MCF 10A (cell line): ENCODE data around the gene PCAT6. TPM values are rescaled to one million over a fixed set of nuclear protein-coding genes. Genes with fewer than 3 reads are reported as not detected.

Experiments
- BruUV-seq: library from RNA; stranded (reverse); fragments of 400-500 nt; replicated peaks from 2 replicates; lab custom pipeline; 2021; lab: Mats Ljungman, UMichigan
- CTCF ChIA-PET: fragments of 300-600 bp; sonication (Branson Sonifier 250); formaldehyde crosslinking; extraction: SDS; loops from one replicate; lab custom pipeline; 2021; ENCODE audit warnings: antibody characterized with exemption, inconsistent platforms; lab: Yijun Ruan, JAX
- POLR2A ChIA-PET: fragments of 300-600, 350-650 bp; sonication (Branson Sonifier 250); formaldehyde crosslinking; extraction: SDS; loops from one replicate; lab custom pipeline; 2020; ENCODE audit warnings: antibody characterized with exemption, inconsistent platforms; lab: Yijun Ruan, JAX
- DNase-seq: peaks from one replicate; pipeline ENCODE4 v3.0.0-alpha.2; 2018; ENCODE audit not compliant: unreplicated experiment
- H3K27ac Mint-ChIP-seq: one replicate; pipeline ENCODE4 v1.8.0; 2022; ENCODE audit warnings: mild to moderate bottlenecking, low read depth, mixed read lengths; ENCODE audit not compliant: unreplicated experiment
- H3K27me3 Mint-ChIP-seq: one replicate; pipeline ENCODE4 v1.8.0; 2022; ENCODE audit warnings: mixed read lengths; ENCODE audit not compliant: insufficient read depth, unreplicated experiment
- H3K36me3 Mint-ChIP-seq: one replicate; pipeline ENCODE4 v1.8.0; 2022; ENCODE audit warnings: mild to moderate bottlenecking, moderate library complexity, mixed read lengths; ENCODE audit not compliant: insufficient read depth, unreplicated experiment
- H3K4me1 Mint-ChIP-seq: one replicate; pipeline ENCODE4 v1.8.0; 2022; ENCODE audit warnings: mixed read lengths; ENCODE audit not compliant: insufficient read depth, unreplicated experiment
- H3K4me3 Mint-ChIP-seq: one replicate; pipeline ENCODE4 v1.8.0; 2022; ENCODE audit warnings: mild to moderate bottlenecking, moderate library complexity, mixed read lengths; ENCODE audit not compliant: unreplicated experiment
- H3K9me3 Mint-ChIP-seq: one replicate; pipeline ENCODE4 v1.8.0; 2022; ENCODE audit warnings: mixed read lengths; ENCODE audit not compliant: unreplicated experiment
- intact Hi-C: fragments of 100-400 bp; cut with micrococcal nuclease; formaldehyde crosslinking; loops from 2 replicates; pipeline ENCODE4 v1.14.1; 2022
- total RNA-seq: library from RNA; stranded (reverse); gene quantifications from 2 replicates; pipeline ENCODE4 v1.2.3, GENCODE V29; 2022
- TF ChIP-seq, protein P1 (sequence below): fragments of 200-600 bp; IDR thresholded peaks from one replicate; pipeline ENCODE4 v1.8.0; 2022; ENCODE audit warnings: antibody characterized with exemption, mild to moderate bottlenecking; ENCODE audit not compliant: unreplicated experiment

PCAT6 gene
- total RNA-seq, 1 experiment from 2014 or later: 3.2 TPM

DNA sequence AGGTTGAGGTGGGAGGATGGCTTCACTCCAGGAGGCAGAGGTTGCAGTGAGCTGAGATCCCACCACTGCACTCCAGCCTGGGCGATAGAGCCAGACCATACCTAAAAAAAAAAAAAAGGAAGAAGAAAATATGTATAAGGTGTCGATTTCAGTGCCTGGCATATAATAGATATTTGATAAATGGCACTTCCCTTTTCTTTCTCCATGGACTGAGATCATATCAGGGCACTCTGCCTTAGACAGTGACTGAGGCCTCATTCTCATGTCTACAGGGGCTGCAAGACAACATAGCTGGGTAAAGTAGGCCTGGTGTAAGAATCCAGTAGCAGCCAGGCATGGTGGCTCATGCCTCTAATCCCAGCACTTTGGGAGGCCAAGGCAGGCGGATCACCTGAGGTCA lies 21.2 kb downstream of the PCAT6 start:
- Mint-ChIP-seq H3K27me3 (no peaks in the 10 kb centered on the region), H3K27ac (no peak overlapping the region), H3K9me3 (no peaks in the 10 kb centered on the region), H3K4me1 (peaks cover 16% of the 10 kb centered on the region), H3K36me3 (no peaks in the 10 kb centered on the region), H3K4me3 (no peak overlapping the region)
- no TSS peak for BruUV-seq
- POLR2A ChIA-PET: interaction anchor here (0.7 to 0.8 kb wide), 2 partner anchors 12 to 26 kb away, joined by 4 to 6 read pairs; no protein-coding TSS in a partner anchor
- TF ChIP-seq, protein P1, sequence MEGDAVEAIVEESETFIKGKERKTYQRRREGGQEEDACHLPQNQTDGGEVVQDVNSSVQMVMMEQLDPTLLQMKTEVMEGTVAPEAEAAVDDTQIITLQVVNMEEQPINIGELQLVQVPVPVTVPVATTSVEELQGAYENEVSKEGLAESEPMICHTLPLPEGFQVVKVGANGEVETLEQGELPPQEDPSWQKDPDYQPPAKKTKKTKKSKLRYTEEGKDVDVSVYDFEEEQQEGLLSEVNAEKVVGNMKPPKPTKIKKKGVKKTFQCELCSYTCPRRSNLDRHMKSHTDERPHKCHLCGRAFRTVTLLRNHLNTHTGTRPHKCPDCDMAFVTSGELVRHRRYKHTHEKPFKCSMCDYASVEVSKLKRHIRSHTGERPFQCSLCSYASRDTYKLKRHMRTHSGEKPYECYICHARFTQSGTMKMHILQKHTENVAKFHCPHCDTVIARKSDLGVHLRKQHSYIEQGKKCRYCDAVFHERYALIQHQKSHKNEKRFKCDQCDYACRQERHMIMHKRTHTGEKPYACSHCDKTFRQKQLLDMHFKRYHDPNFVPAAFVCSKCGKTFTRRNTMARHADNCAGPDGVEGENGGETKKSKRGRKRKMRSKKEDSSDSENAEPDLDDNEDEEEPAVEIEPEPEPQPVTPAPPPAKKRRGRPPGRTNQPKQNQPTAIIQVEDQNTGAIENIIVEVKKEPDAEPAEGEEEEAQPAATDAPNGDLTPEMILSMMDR: no peak
- DNase-seq: no peak
- CTCF ChIA-PET: interaction anchor here (0.7 to 1.5 kb wide), 4 partner anchors 9 to 66 kb away, joined by 3 to 4 read pairs (median 3); no protein-coding TSS in a partner anchor
- intact Hi-C loops: no loop called here

DNA sequence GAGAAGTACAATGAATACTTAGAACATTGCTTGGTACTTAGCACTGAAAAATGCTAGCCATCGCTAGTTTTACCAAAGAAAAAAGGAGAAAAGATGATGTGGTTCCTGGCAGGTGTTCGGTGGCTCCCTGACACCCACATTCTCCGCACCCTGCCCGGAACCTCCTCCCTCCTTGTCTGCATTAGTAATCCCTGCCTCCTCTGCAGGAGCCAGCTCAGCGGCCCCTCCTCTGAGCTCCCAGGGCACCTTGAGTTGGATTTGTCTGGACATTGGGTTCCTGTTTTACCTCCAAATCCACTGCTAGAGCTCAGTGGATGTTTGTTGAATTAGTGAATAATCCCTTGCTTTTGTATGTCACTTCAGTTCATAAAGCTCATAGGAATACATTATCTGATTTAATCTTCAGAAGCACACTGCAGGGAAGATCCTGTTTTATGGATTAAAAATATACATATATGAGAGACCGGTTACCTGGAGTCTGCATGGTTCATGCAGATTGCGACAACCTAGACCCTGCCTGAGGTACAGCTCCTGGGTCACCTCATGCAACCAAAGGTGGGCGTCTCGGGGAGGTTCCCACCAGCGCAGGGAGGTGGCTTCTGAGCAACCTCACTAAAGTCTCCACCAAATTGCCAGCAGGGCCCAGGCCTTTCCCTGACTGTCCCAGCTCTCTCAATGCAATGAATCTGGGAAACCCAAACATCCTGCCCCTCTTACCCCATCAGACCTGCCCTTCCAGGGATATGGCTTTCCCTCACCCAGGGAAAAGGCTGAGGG lies 24.2 kb downstream of the PCAT6 start:
- TF ChIP-seq, protein P1: no peak
- Mint-ChIP-seq H3K27me3 (no peaks in the 10 kb centered on the region), H3K4me1 (peaks cover 20% of the 10 kb centered on the region), H3K36me3 (no peaks in the 10 kb centered on the region), H3K9me3 (no peaks in the 10 kb centered on the region), H3K4me3 (no peak overlapping the region), H3K27ac (no peak overlapping the region)
- POLR2A ChIA-PET: interaction anchor here (0.5 to 2.7 kb wide), 10 partner anchors 9 to 63 kb away, joined by 3 to 15 read pairs (median 5); partner anchors contain the start of genes KDM5B, PCAT6 and RABIF
- no TSS peak for BruUV-seq
- CTCF ChIA-PET: interaction anchor here (0.6 to 2.2 kb wide), 5 partner anchors 11 to 1452 kb away, joined by 3 to 13 read pairs (median 3); no protein-coding TSS in a partner anchor
- DNase-seq: peak; percentile 46
- intact Hi-C loops: no loop called here

DNA sequence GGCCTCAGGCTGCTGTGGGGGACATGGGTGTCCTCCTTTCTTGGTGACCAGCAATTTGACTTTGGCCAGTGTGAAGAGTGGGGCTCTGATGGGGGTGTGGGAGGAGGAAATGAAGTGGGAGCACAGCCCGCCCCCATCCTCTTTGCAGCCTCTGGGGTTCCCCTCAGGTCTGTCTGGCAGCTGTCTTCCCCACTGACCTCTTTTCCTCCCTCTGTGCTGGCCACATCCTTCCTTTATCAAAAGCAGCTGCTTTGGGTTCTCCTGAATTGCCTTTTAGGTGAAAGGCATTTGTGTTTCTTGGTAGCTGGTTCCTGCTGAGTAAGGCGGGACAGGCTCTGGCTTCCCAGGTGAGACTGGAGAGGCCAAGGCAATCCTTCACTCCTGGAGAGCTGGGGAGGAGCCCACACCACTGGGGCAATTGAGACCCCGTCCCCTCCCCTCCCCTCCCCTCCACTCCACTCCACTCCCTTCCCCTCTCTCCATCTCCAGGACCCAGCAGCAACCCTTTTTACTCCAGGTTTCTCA lies 24.9 kb downstream of the PCAT6 start:
- Mint-ChIP-seq H3K27ac (no peak overlapping the region), H3K27me3 (no peaks in the 10 kb centered on the region), H3K4me1 (peaks cover 20% of the 10 kb centered on the region), H3K4me3 (no peak overlapping the region), H3K36me3 (no peaks in the 10 kb centered on the region), H3K9me3 (no peaks in the 10 kb centered on the region)
- DNase-seq: no peak
- ChIA-PET POLR2A (interaction anchor here (0.5 to 2.7 kb wide), 8 partner anchors 8 to 63 kb away, joined by 3 to 15 read pairs (median 6); partner anchors contain the start of genes PCAT6 and RABIF), CTCF (interaction anchor here (0.5 to 2.2 kb wide), 3 partner anchors 11 to 55 kb away, joined by 3 to 13 read pairs (median 3); no protein-coding TSS in a partner anchor)
- TF ChIP-seq, protein P1: no peak
- intact Hi-C loops: no loop called here
- no TSS peak for BruUV-seq
